Stimulated activated CD8-positive, alpha-beta memory T cell treated with anti-CD3 and anti-CD28 coated beads, Interleukin-7, amount 100 ng/mL, for 1 hour (primary cell): ENCODE data around the gene NUBP1.

Source experiments
- DNase-seq, 2 donors: peaks; one replicate each; pipeline ENCODE4 v3.0.0-alpha.2; 2020; ENCODE audit warnings: low read depth in 2 of 2

The NUBP1 gene

GRCh38 chr16:10806698-10807097 is 63.1 kb downstream of the NUBP1 start:
- DNase-seq = no peak

GRCh38 chr16:10808218-10808617 is 64.6 kb downstream of the NUBP1 start:
- DNase-seq = no peak

GRCh38 chr16:10808850-10809249 is 65.2 kb downstream of the NUBP1 start:
- DNase-seq = no peak

GRCh38 chr16:10809706-10810105 is 66.1 kb downstream of the NUBP1 start:
- no peak for DNase-seq

- DNase-seq = no peak
Observed at GRCh38 chr16:10812312-10813098, 68.9 kb downstream of the NUBP1 start.

GRCh38 chr16:10813099-10813455 is 69.4 kb downstream of the NUBP1 start:
- no peak for DNase-seq

- no peak for DNase-seq
Observed at GRCh38 chr16:10817514-10817913, 73.9 kb downstream of the NUBP1 start.

- no peak for DNase-seq
Observed at GRCh38 chr16:10817963-10818941, 74.6 kb downstream of the NUBP1 start, which contains the start of gene TVP23A. Gene TVP23A, minus strand, starts transcription at chr16:10818794. Its CDS starts 301 bp downstream, at chr16:10818493.
